RPMI7951 (cell line): ENCODE measurements around the gene IL5RA. TPM values are rescaled to one million over a fixed set of nuclear protein-coding genes. Genes with fewer than 3 reads are reported as not detected.

Experiments
- DNase-seq: peaks from one replicate; pipeline ENCODE4 v3.0.0-alpha.2; 2012; ENCODE audit warnings: low read depth
- total RNA-seq: library from RNA; depleted of rRNA; stranded (reverse); fragments of >200 nt; shearing (Covaris generic); gene quantifications from 2 replicates; pipeline ENCODE4 v1.2.3, GENCODE V29; 2014

The IL5RA gene
- total RNA-seq, 1 experiment from 2014 or later, result not detected

DNA sequence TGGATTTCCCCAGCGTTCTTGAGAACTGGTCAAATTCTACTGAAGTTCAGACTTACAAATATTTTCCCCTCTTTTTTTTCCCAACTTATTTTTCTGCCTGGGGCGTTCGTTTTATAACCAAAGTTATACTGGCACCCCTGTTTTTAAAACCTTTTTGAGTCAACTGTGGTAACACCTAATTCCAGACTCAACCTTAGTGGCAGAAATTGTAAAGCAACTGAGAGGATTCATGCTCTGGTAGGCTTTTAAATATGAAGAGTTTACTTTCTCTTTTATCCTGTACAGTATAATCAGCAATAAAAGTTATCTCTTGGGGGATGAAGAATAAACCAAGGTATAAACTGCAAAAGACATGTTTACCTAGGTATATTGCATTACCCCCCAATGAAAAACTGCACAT is 2.3 kb downstream of the IL5RA start:
- DNase-seq, result no peak

- no peak for DNase-seq
Measured at GRCh38 chr3:3107181-3107580, 3.0 kb downstream of the IL5RA start.

- no peak for DNase-seq
Measured at GRCh38 chr3:3105815-3106214, 4.4 kb downstream of the IL5RA start.

- DNase-seq, result no peak
Measured at GRCh38 chr3:3105246-3105645, 4.9 kb downstream of the IL5RA start.

DNA sequence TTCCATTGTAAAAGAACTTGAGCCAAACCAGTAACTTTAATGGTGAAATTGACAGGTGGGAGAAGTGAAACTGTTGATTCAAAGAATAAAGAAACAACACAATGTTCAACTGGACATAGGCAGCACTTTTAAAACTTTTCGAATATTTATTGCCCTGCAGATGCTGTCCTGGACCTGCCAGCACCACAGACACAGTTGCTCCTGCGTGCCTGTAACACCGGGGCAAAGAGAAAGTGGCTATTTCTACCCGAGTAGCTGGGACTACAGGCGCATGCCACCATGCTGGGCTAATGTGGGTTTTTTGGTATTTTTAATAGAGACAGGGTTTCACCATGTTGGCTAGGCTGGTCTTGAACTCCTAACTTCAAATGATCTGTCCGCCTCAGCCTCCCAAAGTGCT is 7.4 kb downstream of the IL5RA start:
- no peak for DNase-seq

DNA sequence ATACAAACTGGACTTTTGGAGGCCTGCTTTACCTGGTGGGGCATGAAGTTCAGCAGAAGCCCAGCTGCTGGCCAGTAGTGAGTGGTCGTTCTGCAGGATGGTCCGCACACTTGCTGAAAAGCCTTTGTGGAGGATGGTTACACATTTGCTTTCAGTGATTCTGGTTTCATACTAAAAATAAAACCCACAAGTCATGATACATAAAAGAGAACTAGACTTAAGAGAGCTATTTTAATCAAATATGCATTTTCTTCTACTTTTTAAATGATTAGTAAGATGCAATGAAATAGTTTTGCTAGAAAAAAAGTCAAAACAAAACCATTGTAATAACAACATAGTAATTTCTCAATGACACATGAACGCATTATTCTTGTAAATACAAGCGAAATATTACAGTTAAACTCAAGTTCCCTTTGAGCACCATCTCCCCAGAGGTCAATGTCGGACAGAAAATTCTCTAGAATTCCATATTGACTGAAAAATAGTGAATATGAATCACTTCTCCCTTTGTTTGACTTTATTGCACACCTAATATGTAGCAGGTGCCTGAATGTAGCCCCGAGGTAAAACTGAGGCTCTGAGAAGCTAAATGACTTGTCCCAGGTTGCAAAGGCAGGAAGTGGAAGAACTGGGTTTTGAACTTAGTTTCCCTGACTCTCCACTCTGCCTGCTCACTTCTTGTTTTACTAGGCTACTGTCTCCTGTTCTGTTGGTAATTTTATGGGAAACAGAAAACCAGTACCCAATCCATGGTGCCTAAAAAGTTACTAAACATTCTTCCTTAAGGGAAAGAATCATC is 8.3 kb downstream of the IL5RA start:
- DNase-seq, result no peak

GRCh38 chr3:3097958-3098357 is 12.2 kb downstream of the IL5RA start:
- DNase-seq, result no peak

GRCh38 chr3:3089017-3089416 is 21.2 kb downstream of the IL5RA start:
- DNase-seq, result no peak

DNA sequence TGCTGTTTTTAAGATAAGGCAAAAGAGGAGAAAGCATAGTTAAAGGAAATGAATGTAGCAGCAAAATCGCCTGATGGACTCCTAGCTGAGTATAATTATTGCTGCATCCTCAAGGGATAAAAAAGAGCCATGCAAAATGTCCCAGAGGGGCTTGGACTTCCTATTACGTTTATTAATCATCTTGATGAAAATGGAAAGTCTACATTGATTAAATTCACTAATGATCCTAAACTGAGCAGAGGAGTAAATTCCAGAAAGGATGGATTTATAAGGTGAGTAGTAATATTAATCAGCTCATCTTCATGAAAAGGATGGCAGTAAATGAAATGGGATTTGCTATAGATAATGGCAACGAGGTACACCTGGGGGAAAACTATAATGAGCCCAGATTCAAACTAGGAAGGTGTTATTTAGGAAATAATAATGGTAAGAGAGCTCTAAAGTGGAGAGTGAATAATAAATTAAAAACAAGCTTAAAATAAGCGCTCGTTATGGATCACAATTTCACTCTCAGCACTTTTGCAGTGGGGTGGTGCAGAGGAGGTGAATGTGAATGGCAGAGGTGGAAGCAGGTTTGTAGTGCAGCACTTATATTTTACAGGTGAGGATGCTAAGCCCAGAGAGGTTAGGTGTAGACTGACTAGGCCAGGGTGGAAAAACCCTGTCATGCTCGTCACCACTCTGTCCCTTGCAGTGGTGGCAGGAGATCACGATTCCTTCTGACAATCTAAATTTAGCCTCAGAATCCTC is 22.3 kb downstream of the IL5RA start:
- no peak for DNase-seq

GRCh38 chr3:3087279-3087678 is 22.9 kb downstream of the IL5RA start:
- DNase-seq, result no peak

DNA sequence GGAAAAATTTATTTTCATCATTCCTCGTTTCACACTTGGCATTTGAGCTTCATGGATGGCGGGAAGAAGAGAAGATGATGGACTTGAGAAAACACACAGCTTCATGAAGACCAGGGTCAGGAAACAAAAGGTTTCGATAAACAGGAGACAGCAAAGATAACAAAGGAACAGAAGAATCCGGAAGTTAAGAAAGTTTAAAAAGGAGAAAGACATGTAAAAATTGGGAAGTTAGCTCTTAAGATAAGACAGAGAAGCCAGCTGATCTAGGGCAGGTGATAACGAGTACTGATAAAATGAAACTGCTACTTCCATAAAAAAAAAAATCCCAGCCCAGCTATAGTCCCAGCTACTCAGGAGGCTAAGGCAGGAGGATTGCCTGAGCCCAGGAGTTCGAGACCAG is 23.9 kb downstream of the IL5RA start:
- DNase-seq, result no peak

GRCh38 chr3:3085782-3086181 is 24.4 kb downstream of the IL5RA start:
- no peak for DNase-seq

GRCh38 chr3:3084890-3085289 is 25.3 kb downstream of the IL5RA start:
- DNase-seq, result no peak

DNA sequence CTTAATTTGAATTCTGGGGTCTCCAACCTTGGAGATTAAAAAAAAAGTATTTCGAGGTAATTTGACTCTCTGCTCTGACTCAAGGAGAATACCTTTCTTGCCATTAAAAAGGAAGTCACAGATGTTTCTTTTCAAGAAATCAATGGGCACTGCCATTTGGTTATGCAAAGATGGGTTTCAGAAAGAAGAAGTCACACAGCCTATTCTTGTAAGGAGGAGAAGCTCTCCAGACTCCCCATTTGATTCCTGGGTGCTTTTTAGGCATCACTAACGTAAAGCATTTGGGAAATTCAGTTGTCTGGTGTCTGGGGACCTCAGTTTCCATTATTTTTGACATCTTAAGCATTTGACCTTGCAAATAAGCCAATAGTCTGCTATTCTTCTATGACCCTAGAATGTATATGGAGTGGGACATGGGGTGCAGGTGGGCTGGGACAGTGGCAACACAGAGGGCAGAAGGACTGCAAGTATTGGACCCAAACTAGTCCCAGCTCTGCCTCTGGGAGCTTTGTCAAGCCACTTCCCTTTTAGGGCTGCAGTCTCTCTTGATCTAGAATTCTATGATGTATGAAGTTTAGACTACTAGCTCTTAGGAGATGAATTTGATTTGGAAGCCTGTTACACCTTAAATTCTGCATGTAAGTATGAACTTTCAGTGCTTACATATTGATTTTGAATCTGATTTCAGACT is 27.8 kb downstream of the IL5RA start:
- DNase-seq, result no peak

DNA sequence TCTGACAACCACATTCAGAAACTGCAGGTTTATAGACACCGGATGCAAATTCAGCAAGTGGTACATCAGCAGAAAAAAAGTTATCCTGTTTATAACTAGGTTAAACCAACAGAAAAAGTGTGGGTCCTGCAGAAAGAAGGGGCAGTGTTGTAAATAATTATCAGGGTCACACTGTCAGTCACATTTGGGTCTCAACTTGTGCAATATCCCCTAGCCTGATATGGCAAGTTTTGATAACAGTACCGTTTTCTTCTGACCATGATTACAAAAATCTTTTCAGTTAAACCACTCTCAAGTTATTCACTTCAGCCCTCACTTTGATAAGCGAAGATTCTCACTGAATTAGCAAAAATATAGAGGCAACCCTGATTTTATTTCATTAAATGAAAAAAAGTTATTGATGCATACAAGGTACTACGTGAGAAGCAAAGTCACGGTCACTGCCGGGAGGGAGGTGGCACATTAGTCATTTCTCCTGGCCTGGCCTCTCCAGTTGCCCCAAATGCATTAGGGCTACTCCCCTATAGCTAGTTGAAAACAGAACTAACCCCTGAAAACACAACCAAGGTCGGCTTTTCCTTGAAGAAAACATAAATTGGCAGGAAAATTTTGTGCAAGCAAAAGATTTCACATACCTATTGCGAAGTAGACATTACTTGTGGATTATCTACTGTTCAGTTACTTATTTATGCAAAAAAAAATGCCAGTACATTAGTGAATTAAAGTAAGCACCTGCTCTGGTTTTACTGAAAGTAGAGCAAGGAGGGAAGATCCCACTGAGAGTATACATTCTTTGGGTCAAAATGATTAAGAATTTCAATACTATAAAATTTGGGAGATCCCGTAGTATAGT is 28.6 kb downstream of the IL5RA start:
- no peak for DNase-seq

- no peak for DNase-seq
Measured at GRCh38 chr3:3080309-3080708, 29.9 kb downstream of the IL5RA start.

DNA sequence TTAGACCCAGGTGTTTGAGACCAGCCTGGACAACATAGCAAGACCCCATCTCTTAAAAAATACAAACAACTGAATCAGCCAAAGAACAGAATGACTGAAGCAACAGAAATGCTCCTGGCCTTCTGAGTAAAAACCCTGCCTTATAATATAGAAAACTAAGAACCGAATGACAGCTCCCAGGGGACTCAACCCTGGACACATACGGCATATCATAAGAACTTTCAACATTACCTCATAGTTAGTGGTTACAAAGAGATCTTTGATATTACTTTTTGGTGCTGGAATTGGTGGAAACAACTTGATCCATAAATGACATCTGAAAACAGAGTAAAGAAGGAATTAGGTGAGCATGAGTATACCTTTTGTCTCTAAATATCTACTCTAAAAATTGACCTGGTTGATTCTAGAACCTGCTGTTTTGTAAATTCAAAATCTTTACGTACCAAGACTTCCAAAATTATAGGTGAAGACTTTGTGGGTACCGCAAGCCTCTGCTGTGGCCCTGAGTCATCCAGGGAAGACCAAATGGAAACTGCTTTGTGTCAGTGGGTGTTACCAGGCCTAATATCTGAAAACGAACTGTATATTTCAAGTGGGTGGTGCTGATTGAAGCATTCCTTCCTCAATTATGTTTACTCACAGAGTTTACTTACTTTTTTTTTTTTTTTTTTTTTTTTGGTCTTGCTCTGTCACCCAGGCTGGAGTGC is 35.5 kb downstream of the IL5RA start:
- DNase-seq, result no peak

GRCh38 chr3:3071136-3071535 is 39.0 kb downstream of the IL5RA start:
- DNase-seq, result no peak

GRCh38 chr3:3069723-3070122 is 40.5 kb downstream of the IL5RA start:
- no peak for DNase-seq

- no peak for DNase-seq
Measured at GRCh38 chr3:3068358-3068881, 41.8 kb downstream of the IL5RA start.

DNA sequence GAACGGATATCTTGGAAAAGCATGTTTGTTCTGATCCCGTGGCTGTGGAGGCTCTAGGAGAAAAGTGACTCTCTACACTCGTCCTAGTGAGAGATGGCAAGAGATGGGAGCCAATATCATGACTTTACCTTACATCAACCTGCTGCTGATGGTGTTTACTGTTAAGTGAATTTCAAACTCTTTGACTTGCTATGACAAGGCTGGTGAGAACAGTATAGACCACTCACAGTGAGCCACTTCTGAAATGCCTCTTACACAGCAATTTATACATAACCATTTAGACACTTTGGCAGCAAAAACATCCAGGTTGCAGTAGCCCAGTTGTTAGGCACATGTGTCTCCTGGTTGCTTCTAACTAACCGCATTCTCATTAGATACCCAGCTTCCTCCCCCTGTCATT is 43.3 kb downstream of the IL5RA start:
- DNase-seq, result no peak
